ENCODE measurements around the gene CAMK2A. TPM values are rescaled to one million over a fixed set of nuclear protein-coding genes. Genes with fewer than 3 reads are reported as not detected.
A peak's percentile ranks its signal among the peaks of the same experiment; 100 is the strongest.

Gene CAMK2A
- total RNA-seq, 4 donors from 2014 or later, result 0.20 to 2.4 (median 1.3) TPM

- Histone ChIP-seq H3K27me3 (peaks cover 0 to 23% of the 10 kb centered on the region in 2 donors), H3K9me3 (no peaks in the 10 kb centered on the region), H3K4me3 (no peak overlapping the region), H3K36me3 (no peaks in the 10 kb centered on the region), H3K27ac (peak overlapping the region in 1 of 4 donors; percentile 34), H3K4me1 (peaks cover 0 to 23% (median 4%) of the 10 kb centered on the region in 4 donors)
- TF ChIP-seq CTCF (IDR thresholded peaks at IDR 0.05), result no peak
- no peak for TF ChIP-seq EP300 (IDR thresholded peaks at IDR 0.05)
- no peak for TF ChIP-seq POLR2A (IDR thresholded peaks at IDR 0.05)
- DNase-seq (ENCODE audit: low spot score in 2 of 2), result no peak
- 73 to 86% methylated on average over 12 of the region's 12 CpGs for WGBS, 2 donors
Observed at GRCh38 chr5:150184990-150185912, 104.3 kb downstream of the CAMK2A start.

GRCh38 chr5:150184006-150184405, 105.6 kb downstream of the CAMK2A start:
- DNase-seq (ENCODE audit: low spot score in 2 of 2), result no peak
- H3K4me3 ChIP-seq, result no peak overlapping the region
- H3K4me1 ChIP-seq, result peaks cover 0 to 22% (median 10%) of the 10 kb centered on the region in 4 donors
- H3K9me3 ChIP-seq, result no peaks in the 10 kb centered on the region
- peak overlapping the region in 1 of 4 donors; percentile 12 for H3K27ac ChIP-seq
- no peaks in the 10 kb centered on the region for H3K36me3 ChIP-seq
- peaks cover 0 to 11% of the 10 kb centered on the region in 2 donors for H3K27me3 ChIP-seq
- TF ChIP-seq POLR2A (IDR thresholded peaks at IDR 0.05) (no peak), CTCF (IDR thresholded peaks at IDR 0.05) (no peak), EP300 (IDR thresholded peaks at IDR 0.05) (no peak)
- WGBS, 2 donors, result 75 to 80% methylated on average over 2 of the region's 2 CpGs

DNA sequence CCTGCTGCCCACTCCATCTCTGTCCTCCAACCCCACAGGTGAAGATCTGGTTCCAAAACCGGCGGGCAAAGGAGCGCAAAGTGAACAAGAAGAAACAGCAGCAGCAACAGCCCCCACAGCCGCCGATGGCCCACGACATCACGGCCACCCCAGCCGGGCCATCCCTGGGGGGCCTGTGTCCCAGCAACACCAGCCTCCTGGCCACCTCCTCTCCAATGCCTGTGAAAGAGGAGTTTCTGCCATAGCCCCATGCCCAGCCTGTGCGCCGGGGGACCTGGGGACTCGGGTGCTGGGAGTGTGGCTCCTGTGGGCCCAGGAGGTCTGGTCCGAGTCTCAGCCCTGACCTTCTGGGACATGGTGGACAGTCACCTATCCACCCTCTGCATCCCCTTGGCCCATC, 106.1 kb downstream of the CAMK2A start:
- Histone ChIP-seq H3K4me3 (no peak overlapping the region), H3K27me3 (peaks cover 0 to 5% of the 10 kb centered on the region in 2 donors)

DNA sequence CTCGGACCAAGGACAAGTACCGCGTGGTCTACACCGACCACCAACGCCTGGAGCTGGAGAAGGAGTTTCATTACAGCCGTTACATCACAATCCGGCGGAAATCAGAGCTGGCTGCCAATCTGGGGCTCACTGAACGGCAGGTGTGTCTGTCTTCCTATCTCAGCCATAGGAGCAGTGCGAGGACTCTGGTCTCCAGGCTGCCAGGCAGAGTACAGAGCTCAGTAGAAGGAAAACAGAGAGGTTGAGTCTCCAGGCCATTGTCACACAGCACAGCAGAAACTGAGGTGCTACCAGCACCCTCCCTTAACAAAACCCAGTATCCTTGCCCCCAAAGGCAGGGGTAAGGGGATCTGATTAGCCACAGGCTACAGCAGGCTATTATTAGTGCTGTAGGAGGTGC, 106.8 kb downstream of the CAMK2A start:
- H3K4me3 ChIP-seq, result no peak overlapping the region
- H3K4me1 ChIP-seq, result peaks cover 0 to 22% (median 10%) of the 10 kb centered on the region in 4 donors
- WGBS, 2 donors, result 94 to 95% methylated on average over 10 of the region's 10 CpGs
- no peaks in the 10 kb centered on the region for H3K27me3 ChIP-seq
- no peaks in the 10 kb centered on the region for H3K9me3 ChIP-seq
- no peaks in the 10 kb centered on the region for H3K36me3 ChIP-seq
- TF ChIP-seq EP300 (IDR thresholded peaks at IDR 0.05) (no peak), CTCF (IDR thresholded peaks at IDR 0.05) (no peak), POLR2A (IDR thresholded peaks at IDR 0.05) (no peak)
- H3K27ac ChIP-seq, result peak overlapping the region in 1 of 4 donors; percentile 26
- no peak for DNase-seq (ENCODE audit: low spot score in 2 of 2)

More for the DNA sequence above, 106.1 kb downstream of the CAMK2A start:
- H3K36me3 ChIP-seq, result no peaks in the 10 kb centered on the region
- no peak for DNase-seq (ENCODE audit: low spot score in 2 of 2)
- TF ChIP-seq EP300 (IDR thresholded peaks at IDR 0.05) (no peak), CTCF (IDR thresholded peaks at IDR 0.05) (no peak), POLR2A (IDR thresholded peaks at IDR 0.05) (no peak)
- no peak overlapping the region for H3K27ac ChIP-seq
- 91 to 99% methylated on average over 9 to 11 of the region's 12 CpGs for WGBS, 2 donors
- no peaks in the 10 kb centered on the region for H3K9me3 ChIP-seq
- peaks cover 0 to 22% (median 10%) of the 10 kb centered on the region in 4 donors for H3K4me1 ChIP-seq

All from tibial nerve (tissue), 4 donors.